GM21825 (cell line): ENCODE results near the gene TAAR1.
"Not testable (repeated sequence)": the region's sequence is repeated elsewhere in the genome, so short reads cannot be mapped to it uniquely, and the experiment has no call there.

Experiments used
- ATAC-seq: cut with Tn5 transposase; IDR thresholded peaks from one replicate; pipeline ENCODE4 v1.9.1; 2021; ENCODE audit warnings: mild to moderate bottlenecking, moderate library complexity; ENCODE audit not compliant: unreplicated experiment

Gene TAAR1, protein sequence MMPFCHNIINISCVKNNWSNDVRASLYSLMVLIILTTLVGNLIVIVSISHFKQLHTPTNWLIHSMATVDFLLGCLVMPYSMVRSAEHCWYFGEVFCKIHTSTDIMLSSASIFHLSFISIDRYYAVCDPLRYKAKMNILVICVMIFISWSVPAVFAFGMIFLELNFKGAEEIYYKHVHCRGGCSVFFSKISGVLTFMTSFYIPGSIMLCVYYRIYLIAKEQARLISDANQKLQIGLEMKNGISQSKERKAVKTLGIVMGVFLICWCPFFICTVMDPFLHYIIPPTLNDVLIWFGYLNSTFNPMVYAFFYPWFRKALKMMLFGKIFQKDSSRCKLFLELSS

DNA sequence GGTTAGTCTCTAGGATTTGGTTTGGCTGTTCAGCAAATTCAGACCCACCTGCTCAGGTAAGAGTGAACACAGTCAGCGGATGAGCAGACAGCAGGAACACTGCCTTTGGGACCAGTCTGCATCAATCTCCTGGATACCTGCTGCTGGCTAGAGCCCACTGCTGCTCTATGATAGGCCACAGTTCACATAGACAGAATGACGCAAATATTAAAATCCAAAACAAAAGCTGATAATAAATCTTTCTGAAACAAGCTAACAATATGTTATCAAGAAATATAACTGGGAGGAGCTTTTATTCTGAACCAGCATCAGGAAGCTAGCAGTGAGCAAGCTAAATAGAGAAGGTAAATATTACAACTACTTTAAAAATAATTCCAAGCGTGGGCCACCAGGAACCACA lies at the start of gene TAAR1:
TSS of gene TAAR1 (minus strand) at position 101 of the 400 bp plus-strand sequence. CDS start 13,179 bp downstream, outside the sequence.
- ATAC-seq, result no peak

DNA sequence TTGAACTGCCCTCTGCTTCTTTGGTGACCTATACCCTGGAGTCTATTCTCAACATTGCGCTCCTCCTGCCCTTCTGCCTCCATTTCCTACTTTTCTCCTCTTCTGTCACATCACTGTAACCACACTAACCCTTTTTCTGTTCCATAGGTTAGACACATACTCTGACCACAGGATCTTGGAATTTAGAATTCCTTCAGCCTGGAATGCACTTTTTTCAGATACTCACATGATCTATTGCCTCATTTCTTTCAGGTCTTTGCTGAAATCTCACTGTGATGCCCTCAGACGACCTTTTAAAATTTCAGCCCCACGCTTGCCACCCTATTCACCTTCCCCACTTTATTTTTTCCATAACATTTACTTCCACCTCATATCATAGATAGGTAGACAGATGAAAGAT lies 49.8 kb upstream of the TAAR1 start:
- ATAC-seq, result no peak

DNA sequence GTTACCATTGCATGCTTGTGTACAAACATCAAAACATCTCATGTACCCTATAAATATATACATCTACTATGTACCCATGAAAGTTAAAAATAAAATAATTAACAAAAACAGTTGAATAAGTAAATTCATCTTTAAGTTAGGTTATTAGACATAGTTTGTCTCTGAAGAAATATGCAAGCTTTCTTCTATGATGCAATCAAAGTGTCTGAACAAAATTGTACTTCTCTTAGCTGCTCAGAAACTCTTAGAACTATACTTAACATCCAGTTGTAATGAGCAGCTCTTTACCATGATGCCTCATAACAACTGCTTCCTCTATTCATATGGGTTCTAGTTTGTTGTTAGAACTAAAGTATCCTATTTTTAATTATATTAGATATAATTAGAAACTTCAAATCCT lies 49.0 kb upstream of the TAAR1 start:
- ATAC-seq, result no peak

DNA sequence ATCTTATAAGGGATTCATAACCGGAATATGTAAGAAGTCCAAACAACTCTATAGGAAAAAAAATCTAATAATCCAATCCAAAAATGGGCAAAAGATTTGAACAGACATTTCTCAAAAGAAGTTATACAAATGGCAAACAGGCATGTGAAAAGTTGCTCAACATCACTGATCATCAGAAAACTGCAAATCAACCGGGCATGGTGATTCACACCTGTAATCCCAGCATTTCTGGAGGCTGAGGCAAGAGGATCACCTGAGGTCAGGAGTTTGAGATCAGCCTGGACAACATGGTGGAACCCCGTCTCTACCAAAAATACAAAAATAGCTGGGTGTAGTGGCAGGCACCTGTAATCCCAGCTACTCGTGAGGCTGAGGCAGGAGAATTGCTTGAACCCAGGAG lies 47.8 kb upstream of the TAAR1 start:
- not testable (repeated sequence) for ATAC-seq

DNA sequence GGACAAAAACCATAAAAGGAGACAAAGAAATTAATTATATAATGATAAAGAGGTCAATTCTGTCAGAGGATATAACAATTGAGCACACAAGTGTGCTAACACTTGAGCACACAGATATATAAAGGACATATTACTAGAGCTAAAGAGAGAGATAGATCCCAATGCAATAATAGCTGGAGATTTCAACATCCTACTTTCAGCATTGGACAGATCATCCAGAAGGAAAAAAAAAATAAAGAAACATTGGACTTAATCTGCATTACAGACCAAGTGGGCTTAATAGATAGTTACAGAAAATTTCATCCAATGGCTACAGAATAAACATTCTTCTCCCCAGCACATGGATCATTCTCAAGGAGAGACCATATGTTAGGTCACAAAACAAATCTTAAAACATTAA lies 45.0 kb upstream of the TAAR1 start:
- ATAC-seq, result no peak

DNA sequence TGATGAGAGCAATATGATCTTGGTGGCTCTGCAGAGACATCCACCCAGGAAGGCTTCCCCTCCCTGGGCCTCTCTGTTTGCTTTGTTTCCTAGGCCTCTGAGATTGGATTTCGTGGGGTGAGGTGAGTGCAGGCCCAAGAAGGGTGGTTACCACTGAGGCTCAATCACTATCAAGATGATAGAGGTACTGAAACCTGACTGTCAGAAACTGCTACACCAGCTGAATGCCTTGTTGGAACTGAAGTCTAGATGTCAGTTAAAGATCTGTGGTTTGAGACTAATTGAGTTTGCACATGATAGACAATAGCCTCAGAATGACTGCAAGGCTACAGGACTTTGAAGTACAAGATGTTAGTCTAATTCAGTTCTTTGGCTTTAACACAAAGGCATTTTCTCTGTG lies 39.6 kb upstream of the TAAR1 start:
- no peak for ATAC-seq

DNA sequence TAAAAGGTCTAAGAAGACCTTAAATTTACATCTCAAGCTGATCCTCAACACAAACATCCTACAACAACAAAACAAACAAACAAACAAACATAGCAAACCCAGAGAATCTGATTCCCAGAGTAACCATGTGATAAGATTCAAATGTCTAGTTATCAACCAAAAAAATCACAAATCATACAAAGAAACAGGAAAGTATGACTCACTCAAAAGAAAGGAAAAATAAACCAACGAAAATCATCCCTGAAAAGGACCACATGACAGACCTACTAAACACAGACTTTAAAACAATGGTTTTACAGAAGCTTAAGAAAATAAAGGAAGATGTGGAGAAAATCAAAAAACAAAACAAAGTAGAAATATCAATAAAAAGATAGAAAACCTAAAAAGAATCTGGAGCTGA lies 36.8 kb upstream of the TAAR1 start:
- ATAC-seq, result no peak

DNA sequence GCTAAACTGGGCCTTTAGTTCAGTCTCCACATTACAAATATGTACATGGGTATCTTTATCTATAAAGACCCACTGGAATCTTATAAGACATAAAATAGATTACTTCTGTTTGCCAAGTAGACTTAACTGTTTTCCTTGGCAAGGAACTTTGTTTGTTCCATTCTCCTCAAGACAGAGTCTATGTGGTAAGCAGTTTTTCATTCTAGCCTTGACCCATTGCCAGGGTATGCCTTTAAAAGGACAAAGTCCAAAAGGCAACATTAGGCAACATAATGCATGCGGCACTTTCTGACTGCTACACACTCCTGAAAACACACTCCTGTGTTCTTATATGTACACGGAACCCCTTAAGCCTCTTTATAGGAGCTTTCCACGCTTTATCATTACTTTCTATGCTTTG lies 34.5 kb upstream of the TAAR1 start:
- no peak for ATAC-seq

DNA sequence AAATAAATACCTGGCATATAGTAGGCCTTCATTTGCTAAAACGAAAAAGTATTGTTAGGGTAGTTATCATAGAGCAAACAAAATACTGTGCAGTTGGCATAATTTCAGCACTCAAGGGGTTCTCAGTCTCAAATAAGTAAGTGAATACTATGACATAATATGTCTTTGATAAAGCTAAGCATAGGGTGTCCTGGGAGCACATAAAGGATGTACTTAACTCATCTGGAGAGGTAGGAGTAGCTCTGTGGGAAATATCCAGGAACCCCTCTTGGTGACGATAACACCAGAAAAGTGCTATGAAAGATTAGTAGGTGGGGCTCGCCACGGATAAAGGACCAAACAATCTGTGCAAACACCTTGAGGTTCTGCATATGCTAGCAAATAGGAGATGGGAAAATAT lies 31.7 kb upstream of the TAAR1 start:
- ATAC-seq, result no peak

DNA sequence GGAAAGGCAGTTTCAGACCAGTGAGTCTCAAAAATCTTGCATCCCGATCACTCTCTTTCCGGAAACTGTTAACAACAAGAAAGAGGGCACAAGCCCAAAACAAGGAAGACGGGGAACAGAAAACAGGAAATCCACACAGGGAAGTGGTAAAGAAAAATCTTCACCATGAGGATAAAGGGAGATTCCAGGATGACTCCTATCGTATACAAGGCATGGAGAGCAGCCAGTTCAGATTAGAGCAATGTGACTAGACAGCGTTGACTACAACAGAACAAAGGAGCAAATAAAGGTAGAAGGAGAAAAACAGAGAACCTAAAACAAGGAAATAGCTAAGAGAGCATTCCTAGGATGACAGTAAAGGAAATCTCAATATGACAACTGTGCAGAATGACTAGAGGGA lies 28.3 kb upstream of the TAAR1 start:
- ATAC-seq, result no peak

DNA sequence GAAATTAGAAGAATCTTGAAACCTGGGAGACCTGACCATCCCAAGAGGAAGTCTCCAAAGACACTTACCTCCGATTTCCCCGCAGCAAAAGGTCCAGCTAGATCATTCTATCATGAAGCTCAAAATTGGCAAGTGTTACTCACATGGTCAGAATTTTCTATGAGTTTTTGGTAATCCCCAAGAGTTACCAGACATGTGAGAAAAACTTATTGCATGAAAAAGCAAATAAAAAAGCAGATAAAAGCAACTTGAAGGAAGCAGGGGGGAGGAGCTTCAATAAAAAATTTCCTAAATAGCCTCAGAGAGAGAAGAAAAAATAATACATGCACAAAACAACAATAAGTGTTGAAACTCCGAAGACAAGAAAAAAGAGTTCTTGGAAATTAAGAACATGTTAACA lies 27.5 kb upstream of the TAAR1 start:
- ATAC-seq, result no peak

DNA sequence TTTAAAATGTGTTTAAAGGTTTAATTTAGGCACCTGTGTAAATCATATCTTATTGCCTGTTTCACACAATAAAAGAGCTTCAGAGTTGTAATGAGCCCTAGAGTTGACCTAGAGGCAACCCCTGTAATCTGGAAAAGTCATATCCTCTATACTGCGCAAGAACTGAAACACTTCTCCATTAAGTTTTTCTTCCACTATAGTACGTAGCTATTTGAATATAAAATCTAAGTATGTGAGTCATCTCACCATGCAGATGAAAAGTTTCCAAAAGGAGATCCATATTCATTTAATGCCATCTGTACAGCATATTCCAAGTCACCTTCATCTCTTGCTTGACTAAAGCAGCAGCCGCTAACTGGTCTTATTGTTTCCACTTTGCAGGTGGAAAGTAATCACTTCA lies 26.0 kb upstream of the TAAR1 start:
- no peak for ATAC-seq

DNA sequence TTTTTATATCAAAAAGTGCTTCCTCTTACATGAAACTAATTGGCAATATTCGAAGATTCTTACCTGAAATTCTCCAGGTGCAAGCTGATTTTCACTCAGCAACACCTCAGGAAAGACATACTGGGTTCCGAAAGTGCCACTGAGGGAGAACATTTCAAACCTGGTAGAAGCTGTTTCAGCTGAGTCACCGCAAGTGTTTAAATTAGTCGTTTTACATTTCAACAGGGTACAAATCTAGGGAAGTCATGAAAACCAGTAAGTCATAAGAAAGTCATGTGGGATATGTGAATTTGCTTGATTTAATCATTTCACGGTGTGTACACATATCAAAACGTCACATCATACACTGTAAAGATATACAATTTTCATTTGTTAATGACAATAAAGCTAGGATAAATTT lies 25.3 kb upstream of the TAAR1 start:
- no peak for ATAC-seq

DNA sequence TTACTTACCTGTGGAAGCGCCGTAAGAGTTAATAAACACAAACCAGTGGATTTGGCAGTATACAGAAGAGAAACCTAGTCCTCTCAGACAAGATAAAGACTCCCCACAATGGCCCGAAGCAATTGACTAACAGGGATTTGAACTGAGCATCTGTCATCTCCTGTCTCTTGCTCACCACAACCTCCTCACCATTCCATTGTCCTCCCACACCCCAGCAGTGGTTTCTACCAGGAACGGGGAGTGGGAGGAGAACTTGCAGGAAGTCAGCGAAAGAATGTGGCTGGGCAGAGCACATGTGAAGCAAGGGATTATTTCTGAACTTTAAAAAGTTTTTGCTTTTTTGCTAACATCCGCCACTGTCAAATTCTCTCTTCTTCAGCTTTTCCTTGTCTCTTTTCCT lies 24.6 kb upstream of the TAAR1 start:
- ATAC-seq, result no peak

DNA sequence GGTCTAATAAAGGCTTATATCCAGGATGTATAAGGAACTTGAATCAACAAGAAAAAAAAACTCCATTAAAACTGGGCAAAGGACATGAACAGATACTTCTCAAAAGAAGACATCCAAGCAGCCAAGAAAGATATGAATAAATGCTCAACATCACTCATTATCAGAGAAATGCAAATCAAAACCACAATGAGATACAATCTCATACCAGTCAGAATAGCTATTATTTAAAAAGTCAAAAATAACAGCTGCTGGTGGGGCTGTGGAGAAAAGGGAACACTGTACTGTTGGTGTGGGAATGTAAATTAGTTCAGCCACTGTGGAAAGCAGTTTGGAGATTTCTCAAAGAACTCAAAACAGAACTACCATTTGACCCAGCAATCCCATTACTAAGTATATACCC lies 20.1 kb upstream of the TAAR1 start:
- ATAC-seq, result not testable (repeated sequence)

DNA sequence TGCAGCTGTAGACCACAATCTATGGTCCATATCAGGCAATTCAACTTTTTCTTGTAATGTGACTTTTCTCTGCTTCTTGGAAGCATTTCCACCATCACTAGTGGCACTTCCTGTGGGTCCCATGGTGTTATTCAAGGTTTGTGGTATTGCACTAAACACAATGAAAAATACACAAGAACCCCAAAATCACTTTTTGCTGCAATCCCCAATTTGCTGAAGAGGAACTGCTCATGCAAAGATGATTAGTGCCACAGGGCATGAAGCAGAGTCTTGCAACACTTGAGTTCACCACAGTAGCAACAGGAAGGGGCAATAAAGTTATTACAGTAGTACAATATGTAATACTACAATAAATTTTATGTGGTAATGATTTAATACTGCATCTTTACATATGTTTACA lies 16.8 kb upstream of the TAAR1 start:
- no peak for ATAC-seq

DNA sequence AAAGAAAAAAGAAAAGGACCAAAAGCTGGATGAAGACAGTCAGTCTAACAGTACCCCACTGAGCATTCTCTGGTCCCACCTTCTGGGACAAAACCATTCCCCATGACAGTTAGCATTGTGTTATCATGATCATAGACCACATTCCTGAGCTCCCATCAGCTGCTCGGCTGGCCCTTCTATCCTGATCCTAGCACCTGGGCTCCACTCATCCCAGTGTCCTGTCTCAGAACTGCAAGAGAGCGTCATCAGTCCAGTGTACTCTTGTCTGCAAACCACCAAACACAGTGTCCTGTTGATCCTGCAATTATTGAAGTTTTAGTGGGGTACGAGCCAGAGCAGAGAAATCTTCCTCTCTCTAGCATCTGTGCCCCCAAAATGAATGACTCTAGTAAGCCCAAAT lies 16.0 kb upstream of the TAAR1 start:
- no peak for ATAC-seq

DNA sequence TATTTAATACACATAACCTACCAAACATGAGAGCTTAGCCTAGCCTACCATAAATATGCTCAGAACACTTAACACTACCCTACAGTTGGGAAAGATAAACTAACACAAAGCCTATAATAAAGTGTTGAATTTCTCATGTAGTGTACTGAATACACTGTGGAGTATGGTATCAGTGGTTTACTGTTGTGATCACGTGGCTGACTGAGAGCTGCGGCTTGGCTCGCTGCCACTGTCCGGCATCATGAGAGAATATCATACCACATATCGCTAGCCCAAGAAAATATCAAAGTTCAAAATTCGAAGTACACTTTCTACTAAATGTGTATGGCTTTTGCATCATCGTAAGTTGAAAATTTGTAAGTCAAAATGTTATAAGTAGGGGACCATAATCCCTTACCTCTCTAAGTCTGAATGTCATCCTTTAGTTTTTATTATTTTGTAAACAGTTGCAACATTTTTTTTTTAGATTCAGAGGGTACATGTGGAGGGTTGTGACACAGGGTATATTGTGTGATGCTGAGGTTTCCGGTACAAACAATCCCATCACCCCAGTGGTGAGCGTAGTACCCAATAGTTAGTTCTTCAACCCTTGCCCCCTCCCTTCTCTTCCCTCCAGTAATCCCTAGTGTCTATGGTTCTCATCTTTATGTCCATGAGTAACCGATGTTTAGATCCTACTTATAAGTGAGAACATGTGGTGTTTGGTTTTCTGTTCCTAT lies 14.6 kb upstream of the TAAR1 start:
- ATAC-seq, result no peak

DNA sequence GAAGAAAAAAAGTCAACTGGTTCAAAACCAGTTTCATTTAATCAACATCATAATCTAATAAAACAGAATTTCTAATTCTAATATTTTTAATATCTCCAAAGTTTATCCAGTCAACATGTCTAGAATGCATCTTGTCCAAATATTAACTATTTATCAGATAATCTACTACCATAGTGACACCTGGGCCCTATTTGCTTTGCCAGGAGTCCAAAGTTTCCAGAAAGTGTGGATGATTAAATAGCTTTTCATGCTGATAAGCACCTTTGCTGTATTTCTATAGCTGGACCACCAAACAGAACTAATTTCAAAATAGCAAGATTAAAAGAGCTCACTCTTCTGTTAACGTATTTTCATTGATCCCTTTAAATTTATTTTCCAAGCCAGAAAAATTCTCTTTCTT lies 12.3 kb upstream of the TAAR1 start:
- ATAC-seq, result no peak

DNA sequence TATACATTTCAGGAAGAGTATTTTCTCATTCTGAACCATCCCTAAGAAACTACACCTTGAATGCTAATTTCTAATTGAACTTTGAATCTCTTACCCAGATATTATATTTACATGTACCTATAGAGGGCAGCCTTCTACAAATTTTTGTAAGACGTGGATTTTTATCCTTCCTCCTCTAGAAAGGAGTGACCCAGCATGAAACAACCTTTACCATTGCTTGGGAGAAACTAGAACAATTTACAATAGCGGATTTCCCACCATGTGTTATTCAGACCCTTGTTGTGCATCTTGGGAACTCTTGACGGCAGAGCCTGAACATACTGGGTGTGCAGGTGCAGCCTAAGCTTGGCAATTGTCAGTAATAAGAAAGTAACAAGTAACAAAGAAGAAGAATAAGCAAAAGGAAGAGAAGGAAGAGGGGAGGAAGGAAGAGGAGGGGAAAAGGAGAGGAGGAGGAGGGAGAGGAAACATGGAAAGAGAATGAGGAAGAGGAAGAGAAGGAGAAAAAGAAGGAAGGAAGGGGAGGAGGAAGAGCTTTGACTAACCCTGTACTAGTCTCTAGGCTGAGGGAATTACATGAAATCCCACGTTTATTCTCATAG lies 10.8 kb upstream of the TAAR1 start:
- ATAC-seq, result peak; percentile 62

DNA sequence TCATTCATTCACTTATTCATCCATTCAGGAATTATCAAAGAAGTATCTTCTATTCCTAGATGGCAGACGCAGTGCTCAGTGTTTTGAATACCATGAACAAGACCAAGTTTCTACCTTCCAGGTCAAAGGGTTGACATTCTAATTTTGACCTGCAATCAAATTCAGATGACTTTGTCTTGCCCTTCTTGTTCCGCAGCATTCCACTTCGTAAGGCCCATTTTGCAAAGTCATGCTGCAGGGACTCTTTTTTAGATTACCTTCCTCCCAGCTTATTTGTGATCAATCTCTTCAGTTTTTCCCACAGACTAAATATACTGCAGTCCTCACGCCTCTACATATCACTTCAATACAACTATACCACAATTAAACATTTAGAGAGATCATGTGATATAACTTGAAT lies 7.1 kb upstream of the TAAR1 start:
- ATAC-seq, result no peak

DNA sequence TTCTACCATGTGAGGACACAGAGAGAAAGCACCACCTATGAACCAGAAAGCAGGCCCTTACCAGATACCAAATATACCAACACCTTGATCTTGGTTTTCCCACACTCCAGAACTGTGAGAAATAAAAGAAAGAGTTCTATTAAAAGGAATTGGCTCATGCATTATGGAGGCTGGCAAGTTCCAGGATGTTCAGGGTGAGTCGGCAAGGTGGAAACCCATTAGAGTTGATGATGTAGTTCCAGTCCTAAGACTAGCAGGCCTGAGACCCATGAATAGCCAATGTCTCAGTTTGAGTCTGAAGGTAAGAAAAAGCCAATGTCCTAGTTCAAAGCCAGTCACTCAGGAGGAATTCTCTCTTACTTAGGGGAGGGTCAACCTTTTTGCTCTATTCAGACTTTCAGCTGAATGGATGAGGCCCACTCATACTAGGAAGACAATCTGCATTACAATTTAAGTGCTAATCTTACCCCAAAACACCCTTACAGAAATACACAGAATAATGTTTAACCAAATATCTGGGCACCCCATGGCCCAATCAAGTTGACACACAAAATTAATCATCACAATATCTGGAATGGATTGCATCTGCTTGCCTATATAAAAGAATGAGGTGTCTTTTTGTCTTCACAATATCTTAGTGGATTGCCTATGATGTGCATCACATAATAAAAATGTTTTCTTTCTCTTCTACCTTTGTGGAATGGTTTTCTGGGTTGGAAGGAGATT lies 5.5 kb upstream of the TAAR1 start:
- ATAC-seq, result no peak
